Choroid plexus epithelial cell (primary cell): ENCODE data around the gene BANP.

Experiments
- DNase-seq: peaks from one replicate; pipeline ENCODE4 v3.0.0-alpha.2; 2010; ENCODE audit warnings: low read depth
- H3K4me3 ChIP-seq: 2 replicates; pipeline ENCODE4 v1.5.1; 2011; ENCODE audit warnings: low read depth, mild to moderate bottlenecking, control low read depth, low read length, moderate library complexity
- CTCF ChIP-seq: conservative IDR thresholded peaks from 2 replicates; pipeline ENCODE4 v1.5.1; 2011; ENCODE audit warnings: low read depth, mild to moderate bottlenecking, control low read depth, inconsistent platforms, low read length, moderate library complexity

Gene BANP

GRCh38 chr16:87939562-87940423, 11.4 kb upstream of the BANP start:
- H3K4me3 ChIP-seq = no peak overlapping the region
- DNase-seq = no peak
- TF ChIP-seq CTCF = no peak

GRCh38 chr16:87942680-87943079, 8.6 kb upstream of the BANP start:
- H3K4me3 ChIP-seq = no peak overlapping the region
- no peak for DNase-seq
- TF ChIP-seq CTCF = no peak

- TF ChIP-seq CTCF = no peak
- H3K4me3 ChIP-seq = peak overlapping the region; percentile 36
- peak; percentile 86 for DNase-seq
Observed at GRCh38 chr16:87945351-87946042, 5.7 kb upstream of the BANP start.

- no peak overlapping the region for H3K4me3 ChIP-seq
- no peak for TF ChIP-seq CTCF
- DNase-seq = no peak
Observed at GRCh38 chr16:87946596-87947347, 4.5 kb upstream of the BANP start.

GRCh38 chr16:87947356-87948118, 3.7 kb upstream of the BANP start:
- no peak overlapping the region for H3K4me3 ChIP-seq
- TF ChIP-seq CTCF = no peak
- no peak for DNase-seq

- no peak for DNase-seq
- no peak overlapping the region for H3K4me3 ChIP-seq
- TF ChIP-seq CTCF = no peak
Observed at GRCh38 chr16:87948119-87948545, 3.1 kb upstream of the BANP start.
